SK-N-SH (cell line): Measurements from ENCODE around the gene NIP7. TPM values are rescaled to one million over a fixed set of nuclear protein-coding genes. Genes with fewer than 3 reads are reported as not detected.

Experiments
- CTCF ChIA-PET: fragments of 300-600, 350-600 bp; formaldehyde crosslinking; extraction: SDS; loops from one replicate; lab custom pipeline; 2021; lab: Yijun Ruan, JAX
- POLR2A ChIA-PET: fragments of 350-600 bp; sonication (Branson Sonifier 250); formaldehyde crosslinking; extraction: SDS; loops from one replicate; lab custom pipeline; 2020; ENCODE audit warnings: antibody characterized with exemption, inconsistent platforms; lab: Yijun Ruan, JAX
- DNase-seq: peaks from one replicate; pipeline ENCODE4 v3.0.0; 2012
- H2AFZ ChIP-seq: fragments of 200-600 bp; sonication (generic); 2 replicates; pipeline ENCODE4 v1.8.1; 2016; ENCODE audit warnings: antibody characterized with exemption, mild to moderate bottlenecking, low read depth
- H3F3A ChIP-seq: fragments of 200-600 bp; sonication (generic); replicated peaks from 2 replicates; pipeline ENCODE3; 2016; ENCODE audit warnings: antibody characterized with exemption, mild to moderate bottlenecking; ENCODE audit not compliant: insufficient read depth
- H3K27ac ChIP-seq, 2 experiments: fragments of 200-500 bp in 1 of 2; fragments of 200-600 bp in 1 of 2; sonication (Bioruptor generic) in 1 of 2; sonication (generic), shearing (Covaris generic) in 1 of 2; 2 replicates each; pipeline versions ENCODE4 v1.5.1 to v1.6.1; 2014 to 2016; ENCODE audit warnings: low read depth in 2 of 2, inconsistent platforms in 1 of 2, low read length in 1 of 2, mild to moderate bottlenecking in 1 of 2, mixed read lengths in 1 of 2
- H3K27me3 ChIP-seq: fragments of 200-600 bp; sonication (generic), shearing (Covaris generic); 2 replicates; pipeline ENCODE4 v1.6.1; 2016; ENCODE audit warnings: mixed run types; ENCODE audit not compliant: insufficient read depth
- H3K36me3 ChIP-seq, 2 experiments: fragments of 200-500 bp in 1 of 2; fragments of 200-600 bp in 1 of 2; sonication (Bioruptor generic) in 1 of 2; sonication (generic) in 1 of 2; replicated peaks in 1 of 2; 2 replicates each; pipeline versions ENCODE3 to v1.5.1; 2014 to 2016; ENCODE audit warnings: low read length in 1 of 2, mild to moderate bottlenecking in 1 of 2; ENCODE audit not compliant: insufficient read depth in 2 of 2, control insufficient read depth in 1 of 2
- H3K4me1 ChIP-seq, 2 experiments: fragments of 200-500 bp in 1 of 2; fragments of 200-600 bp in 1 of 2; sonication (Bioruptor generic) in 1 of 2; sonication (generic), shearing (Covaris generic) in 1 of 2; 2 replicates each; pipeline versions ENCODE4 v1.5.1 to v1.6.1; 2014 to 2016; ENCODE audit warnings: low read depth in 1 of 2, low read length in 1 of 2, mixed run types in 1 of 2; ENCODE audit not compliant: insufficient read depth in 2 of 2, control insufficient read depth in 1 of 2
- H3K4me2 ChIP-seq: fragments of 200-600 bp; sonication (generic), shearing (Covaris generic); 2 replicates; pipeline ENCODE4 v1.6.1; 2017; ENCODE audit warnings: mixed run types
- H3K4me3 ChIP-seq, 2 experiments: fragments of 200-500 bp in 1 of 2; fragments of 200-600 bp in 1 of 2; sonication (Bioruptor generic) in 1 of 2; sonication (generic), shearing (Covaris generic) in 1 of 2; 2 replicates each; pipeline versions ENCODE4 v1.5.1 to v1.8.1; 2014 to 2016; ENCODE audit warnings: low read depth in 2 of 2, inconsistent platforms in 1 of 2, low read length in 1 of 2, mild to moderate bottlenecking in 1 of 2, mixed read lengths in 1 of 2, moderate library complexity in 1 of 2
- H3K79me2 ChIP-seq: fragments of 200-600 bp; sonication (generic); 2 replicates; pipeline ENCODE4 v1.8.1; 2017; ENCODE audit warnings: mild to moderate bottlenecking; ENCODE audit not compliant: insufficient read depth
- H3K9ac ChIP-seq: fragments of 200-600 bp; sonication (generic); 2 replicates; pipeline ENCODE4 v1.6.1; 2017; ENCODE audit warnings: mixed run types
- H3K9me2 ChIP-seq: fragments of 200-600 bp; sonication (generic); 2 replicates; pipeline ENCODE4 v1.6.1; 2017; ENCODE audit warnings: mixed run types
- H3K9me3 ChIP-seq: fragments of 200-600 bp; sonication (generic); 2 replicates; pipeline ENCODE4 v1.6.1; 2017; ENCODE audit warnings: mixed run types, mild to moderate bottlenecking, moderate library complexity
- H4K20me1 ChIP-seq: fragments of 200-600 bp; sonication (generic); 2 replicates; pipeline ENCODE4 v1.6.1; 2017; ENCODE audit warnings: mild to moderate bottlenecking, mixed run types; ENCODE audit not compliant: insufficient read depth
- EP300 ChIP-seq, 2 experiments: IDR thresholded peaks; 2 replicates each; pipeline versions ENCODE4 v1.4.0 to v1.6.1; 2012; ENCODE audit warnings: borderline replicate concordance in 1 of 2, low read depth in 1 of 2, low read length in 1 of 2
- FOSL2 ChIP-seq: IDR thresholded peaks from 2 replicates; pipeline ENCODE4 v1.4.0; 2012; ENCODE audit warnings: low read depth, mild to moderate bottlenecking, moderate library complexity, borderline replicate concordance
- FOXM1 ChIP-seq: IDR thresholded peaks from 2 replicates; pipeline ENCODE4 v1.4.0; 2012; ENCODE audit warnings: low read depth, mild to moderate bottlenecking
- IRF3 ChIP-seq: fragments of 150-350 bp; IDR thresholded peaks from 2 replicates; pipeline ENCODE4 v1.6.1; 2016; ENCODE audit warnings: mild to moderate bottlenecking, low read depth, low read length
- JUND ChIP-seq: IDR thresholded peaks from 2 replicates; pipeline ENCODE4 v1.4.0; 2012
- MXI1 ChIP-seq: IDR thresholded peaks from 2 replicates; pipeline ENCODE4 v1.6.1; 2012; ENCODE audit warnings: mild to moderate bottlenecking, low read depth, low read length, improper control_type of control experiment
- NRF1 ChIP-seq: IDR thresholded peaks from 2 replicates; pipeline ENCODE4 v1.6.1; 2012; ENCODE audit warnings: low read depth, mild to moderate bottlenecking, low read length
- REST ChIP-seq: IDR thresholded peaks from 2 replicates; pipeline ENCODE4 v1.6.1; 2012; ENCODE audit warnings: mild to moderate bottlenecking, low read depth, low read length, moderate library complexity
- RFX5 ChIP-seq: IDR thresholded peaks from 2 replicates; pipeline ENCODE4 v1.6.1; 2012; ENCODE audit warnings: mild to moderate bottlenecking, improper control_type of control experiment, low read length
- SMC3 ChIP-seq: IDR thresholded peaks from 2 replicates; pipeline ENCODE4 v1.6.1; 2012; ENCODE audit warnings: low read depth, low read length, improper control_type of control experiment
- YY1 ChIP-seq: IDR thresholded peaks from 2 replicates; pipeline ENCODE4 v1.4.0; 2012; ENCODE audit warnings: low read depth, mild to moderate bottlenecking
- WGBS: methylation state at CpG from one replicate; pipeline ENCODE4 v1.1.6; 2017; ENCODE audit warnings: low lambda C conversion rate; 5-methylcytosine and 5-hydroxymethylcytosine counted together
- polyA plus RNA-seq, 3 experiments: library from polyadenylated mRNA; depleted of rRNA; stranded (reverse); fragments of >200 nt; gene quantifications; 2 replicates each; pipeline ENCODE4 v1.2.3, GENCODE V29; 2012

Gene NIP7
- polyA plus RNA-seq, 1 of the 3 experiments (the other 2 are of a cell fraction), result 19.0 TPM

- no peaks in the 10 kb centered on the region for H3K27me3 ChIP-seq
- H3K4me3 ChIP-seq, result no peak overlapping the region
- POLR2A ChIA-PET, result no interaction called here
- no peak overlapping the region for H2AFZ ChIP-seq
- CTCF ChIA-PET, result no interaction called here
- H4K20me1 ChIP-seq, result no peaks in the 10 kb centered on the region
- H3K79me2 ChIP-seq, result no peaks in the 10 kb centered on the region
- H3K9ac ChIP-seq, result no peak overlapping the region
- H3K4me2 ChIP-seq, result no peak overlapping the region
- TF ChIP-seq SMC3, result no peak
- TF ChIP-seq IRF3, result no peak
- no peak for TF ChIP-seq FOXM1
- no peak for TF ChIP-seq JUND
- no peak for TF ChIP-seq MXI1
- DNase-seq, result no peak
- no peaks in the 10 kb centered on the region for H3K4me1 ChIP-seq
- H3K36me3 ChIP-seq, result peaks cover 27 to 35% of the 10 kb centered on the region in 2 experiments
- no peak overlapping the region for H3K27ac ChIP-seq
- H3F3A ChIP-seq, result peaks cover 9% of the 10 kb centered on the region
- no peaks in the 10 kb centered on the region for H3K9me3 ChIP-seq
- 84% methylated on average over 2 of the region's 2 CpGs for WGBS
- no peaks in the 10 kb centered on the region for H3K9me2 ChIP-seq
Observed at GRCh38 chr16:69364088-69364487, 24.5 kb downstream of the NIP7 start.

GRCh38 chr16:69365901-69366300, 26.3 kb downstream of the NIP7 start:
- Histone ChIP-seq H3K4me1 (no peaks in the 10 kb centered on the region), H3K9me2 (no peaks in the 10 kb centered on the region), H3F3A (peaks cover 9% of the 10 kb centered on the region), H3K9me3 (no peaks in the 10 kb centered on the region), H3K36me3 (peaks cover 39 to 46% of the 10 kb centered on the region in 2 experiments), H3K27me3 (no peaks in the 10 kb centered on the region), H3K79me2 (peaks cover 10% of the 10 kb centered on the region; the same call in 1 of the 2 replicates), H2AFZ (no peak overlapping the region), H3K4me3 (no peak overlapping the region), H3K27ac (no peak overlapping the region), H3K4me2 (no peak overlapping the region), H3K9ac (no peak overlapping the region), H4K20me1 (no peaks in the 10 kb centered on the region)
- ChIA-PET POLR2A (no interaction called here), CTCF (no interaction called here)
- DNase-seq, result no peak
- TF ChIP-seq FOSL2 (no peak), REST (no peak), YY1 (no peak), RFX5 (no peak), NRF1 (no peak), IRF3 (no peak), EP300 (IDR thresholded peaks at IDR 0.05; ENCODE audit: borderline replicate concordance in 1 of 2, low read depth in 1 of 2, low read length in 1 of 2) (no peak)
- WGBS, result 100% methylated on average over 2 of the region's 2 CpGs
